GM18870 (cell line): ENCODE measurements around the gene EEF1B2.
A peak's percentile ranks its signal among the peaks of the same experiment; 100 is the strongest.
"Not testable (repeated sequence)": the region's sequence is repeated elsewhere in the genome, so short reads cannot be mapped to it uniquely, and the experiment has no call there.

Source experiments
- ATAC-seq: cut with Tn5 transposase; IDR thresholded peaks from one replicate; pipeline ENCODE4 v1.9.1; 2021; ENCODE audit warnings: moderate library complexity; ENCODE audit not compliant: unreplicated experiment

The EEF1B2 gene

GRCh38 chr2:206159346-206160124 lies at the start of gene EEF1B2, which contains the start of gene NDUFS1:
Gene EEF1B2, plus strand, starts transcription at chr2:206159895. Its CDS starts 85 bp downstream, at chr2:206159980.
Gene NDUFS1, minus strand, starts transcription at chr2:206159444. Its CDS starts 5,766 bp downstream, at chr2:206153678.
- peak; percentile 87 for ATAC-seq

GRCh38 chr2:206112108-206112507 lies 47.6 kb upstream of the EEF1B2 start:
- no peak for ATAC-seq

- ATAC-seq: no peak
Measured at GRCh38 chr2:206112846-206113547, 46.7 kb upstream of the EEF1B2 start.

DNA sequence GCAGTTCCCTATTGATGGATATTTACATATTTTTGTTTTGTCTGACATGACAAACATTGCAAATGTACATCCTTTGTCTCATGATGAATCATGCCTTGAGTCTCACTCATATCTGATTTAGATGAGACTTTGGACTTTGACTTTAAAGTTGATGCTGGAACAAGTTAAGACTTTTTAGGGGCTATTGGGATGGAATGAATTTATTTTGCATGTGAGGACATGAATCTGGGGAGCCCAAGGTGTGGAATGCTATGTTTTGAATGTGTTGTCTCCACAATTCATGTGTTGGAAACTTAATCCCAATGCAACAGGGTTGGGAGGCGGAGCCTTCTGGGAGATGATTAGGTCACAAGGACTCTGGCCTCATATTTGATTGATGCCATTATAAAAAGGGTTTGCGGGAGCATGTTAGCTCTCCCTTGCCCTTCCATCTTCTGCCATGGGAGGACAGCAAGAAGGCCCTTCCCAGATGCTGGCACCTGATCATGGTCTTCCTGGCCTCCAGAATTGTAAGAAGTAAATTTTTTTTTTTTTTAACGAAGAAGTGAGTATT lies 44.6 kb upstream of the EEF1B2 start:
- no peak for ATAC-seq

DNA sequence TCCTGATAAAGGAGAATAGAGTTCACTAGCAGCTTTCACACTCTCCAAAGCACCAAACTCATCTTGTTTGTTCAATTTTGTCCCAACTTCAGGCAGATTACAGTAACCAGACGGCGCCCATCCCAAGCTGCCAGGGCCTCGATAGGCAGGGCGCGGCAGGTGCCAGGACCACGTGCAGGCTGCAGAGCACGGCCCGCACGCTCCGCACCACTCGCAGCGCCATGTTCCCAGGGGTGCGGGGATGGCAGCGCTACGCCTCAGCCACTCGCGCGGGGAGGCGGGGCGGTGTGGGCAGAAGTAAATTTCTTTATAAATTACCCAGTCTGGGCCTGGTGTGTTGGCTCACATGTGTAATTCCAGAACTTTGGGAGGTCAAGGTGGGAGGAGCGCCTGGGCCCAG lies 43.4 kb upstream of the EEF1B2 start:
- ATAC-seq: no peak

DNA sequence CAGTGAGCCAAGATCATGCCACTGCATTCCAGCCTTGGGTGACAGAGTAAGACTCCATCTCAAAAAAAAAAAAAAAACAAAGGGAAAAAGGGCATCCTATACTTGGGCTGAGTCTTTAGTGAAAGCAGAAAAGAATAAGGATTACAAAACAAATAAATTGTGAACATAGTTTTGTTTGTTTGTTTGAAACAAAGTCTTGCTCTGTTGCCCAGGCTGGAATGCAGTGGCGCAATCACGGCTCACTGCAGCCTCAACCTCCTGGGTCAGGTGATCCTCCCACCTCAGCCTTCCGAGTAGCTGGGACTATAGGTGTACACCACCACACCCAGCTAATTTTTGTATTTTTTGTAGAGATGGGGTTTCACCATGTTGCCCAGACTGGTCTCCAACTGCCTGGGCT lies 37.1 kb upstream of the EEF1B2 start:
- not testable (repeated sequence) for ATAC-seq

GRCh38 chr2:206125901-206126300 lies 33.8 kb upstream of the EEF1B2 start:
- ATAC-seq: no peak

DNA sequence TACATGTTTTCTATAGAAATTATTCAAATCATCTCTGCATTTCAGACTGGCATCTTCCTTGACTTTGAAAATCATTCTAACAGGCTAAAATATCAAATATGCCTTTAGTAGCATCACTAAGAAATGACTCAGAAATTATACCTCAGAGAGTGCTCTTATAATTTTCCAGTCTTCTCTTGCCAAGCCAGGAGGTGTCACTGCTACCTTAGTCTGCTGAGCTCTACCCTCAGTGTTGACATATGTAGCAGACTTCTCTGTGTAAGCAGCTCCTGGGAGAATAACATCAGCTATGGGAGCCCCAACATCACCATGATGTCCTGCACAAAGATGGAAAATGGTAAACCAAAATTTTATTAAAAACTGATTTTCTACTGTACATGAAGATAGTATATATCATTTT lies 32.0 kb upstream of the EEF1B2 start:
- ATAC-seq: no peak

- no peak for ATAC-seq
Measured at GRCh38 chr2:206143451-206143850, 16.2 kb upstream of the EEF1B2 start.

- no peak for ATAC-seq
Measured at GRCh38 chr2:206144383-206144782, 15.3 kb upstream of the EEF1B2 start.

DNA sequence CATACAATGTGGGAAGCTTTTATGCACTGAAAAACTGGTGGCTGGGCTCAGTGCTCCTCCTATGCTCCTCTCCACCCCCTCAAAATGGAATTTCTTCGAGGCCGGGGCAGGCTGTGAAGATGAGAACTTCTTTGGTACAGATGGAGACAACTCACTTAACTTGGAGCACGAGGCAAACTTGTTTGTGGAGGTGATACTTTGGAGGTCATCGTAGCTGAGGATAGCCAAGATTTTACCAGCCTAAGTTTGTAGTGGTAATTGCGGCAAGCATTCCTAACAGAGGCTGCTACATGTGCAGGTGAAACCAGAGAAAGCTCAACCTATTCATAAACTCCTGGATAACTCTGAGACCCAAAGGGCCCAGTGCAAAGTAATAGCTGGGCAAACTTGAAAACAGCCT lies 14.0 kb upstream of the EEF1B2 start:
- no peak for ATAC-seq

DNA sequence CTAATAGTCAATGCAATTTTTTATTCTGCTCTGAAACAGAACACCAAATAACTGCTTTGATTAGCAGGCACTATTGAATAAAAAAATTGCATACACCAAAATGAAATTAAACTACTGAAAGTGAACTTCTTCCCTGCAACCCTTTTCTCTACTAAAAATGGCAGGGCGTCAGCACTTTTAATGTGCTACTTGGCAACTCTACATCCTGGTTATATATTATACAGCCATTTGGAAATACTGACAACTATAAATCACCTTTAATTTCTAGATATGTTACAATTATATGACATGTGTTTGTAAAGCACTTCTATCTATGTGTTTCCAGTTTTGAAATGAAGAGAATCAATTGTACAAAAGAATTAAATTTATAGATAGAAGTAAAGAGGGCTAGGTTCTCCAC lies 10.4 kb upstream of the EEF1B2 start:
- ATAC-seq: no peak

DNA sequence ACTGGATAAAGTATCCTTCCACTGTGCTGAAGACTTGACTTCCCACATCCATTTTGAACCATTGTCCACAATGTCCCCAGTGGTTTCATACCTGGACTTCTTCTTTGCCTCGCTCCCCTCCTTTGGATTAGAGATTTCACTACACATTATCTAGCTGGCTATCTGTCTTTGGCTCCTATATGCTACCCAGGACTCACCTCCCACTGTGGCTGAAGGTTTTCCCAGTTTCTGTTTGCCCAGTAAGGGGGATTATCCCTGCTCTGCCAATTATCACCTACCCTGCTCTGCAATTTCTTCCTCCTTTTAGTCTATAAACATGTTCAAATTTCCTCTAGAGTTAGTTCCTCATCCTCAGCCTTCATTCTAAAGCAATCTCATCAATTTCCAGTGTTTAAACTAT lies 9.5 kb upstream of the EEF1B2 start:
- no peak for ATAC-seq

DNA sequence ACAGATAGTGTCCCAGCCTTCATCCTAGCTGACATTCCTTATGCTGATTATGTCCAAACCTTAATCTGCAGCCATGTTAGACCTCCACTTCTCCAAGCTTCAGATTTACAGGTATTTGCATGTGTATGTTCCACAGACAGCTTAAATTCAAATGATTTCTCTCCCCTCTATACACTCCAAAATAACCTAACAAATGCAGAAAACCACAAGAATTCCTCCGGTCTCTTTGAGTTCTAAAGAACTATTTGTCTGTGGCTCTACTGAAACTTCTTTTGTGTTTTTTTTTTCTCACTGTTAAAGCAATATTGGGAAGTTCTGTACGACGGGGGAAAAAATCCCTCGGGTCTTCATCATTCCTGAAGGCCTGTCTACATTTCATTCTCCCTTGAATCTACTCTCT lies 9.1 kb upstream of the EEF1B2 start:
- ATAC-seq: no peak

GRCh38 chr2:206154197-206154596 lies 5.5 kb upstream of the EEF1B2 start:
- peak; percentile 37 for ATAC-seq

DNA sequence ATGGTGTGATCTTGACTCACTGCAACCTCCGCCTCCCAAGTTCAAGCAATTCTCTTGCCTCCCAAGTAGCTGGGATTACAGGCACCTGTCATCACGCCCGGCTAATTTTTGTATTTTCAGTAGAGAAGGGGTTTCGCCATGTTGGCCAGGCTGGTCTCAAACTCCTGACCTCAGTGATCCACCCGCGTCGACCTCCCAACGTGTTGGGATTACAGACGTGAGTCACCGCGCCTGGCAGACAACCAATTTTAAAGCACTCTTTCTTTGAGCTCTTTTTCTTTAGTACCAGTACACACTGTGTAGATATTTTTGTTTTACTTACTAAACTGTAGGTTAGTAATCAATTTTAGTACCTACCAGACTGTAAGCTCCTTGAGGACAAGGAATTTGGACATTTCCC lies 2.7 kb upstream of the EEF1B2 start:
- not testable (repeated sequence) for ATAC-seq

DNA sequence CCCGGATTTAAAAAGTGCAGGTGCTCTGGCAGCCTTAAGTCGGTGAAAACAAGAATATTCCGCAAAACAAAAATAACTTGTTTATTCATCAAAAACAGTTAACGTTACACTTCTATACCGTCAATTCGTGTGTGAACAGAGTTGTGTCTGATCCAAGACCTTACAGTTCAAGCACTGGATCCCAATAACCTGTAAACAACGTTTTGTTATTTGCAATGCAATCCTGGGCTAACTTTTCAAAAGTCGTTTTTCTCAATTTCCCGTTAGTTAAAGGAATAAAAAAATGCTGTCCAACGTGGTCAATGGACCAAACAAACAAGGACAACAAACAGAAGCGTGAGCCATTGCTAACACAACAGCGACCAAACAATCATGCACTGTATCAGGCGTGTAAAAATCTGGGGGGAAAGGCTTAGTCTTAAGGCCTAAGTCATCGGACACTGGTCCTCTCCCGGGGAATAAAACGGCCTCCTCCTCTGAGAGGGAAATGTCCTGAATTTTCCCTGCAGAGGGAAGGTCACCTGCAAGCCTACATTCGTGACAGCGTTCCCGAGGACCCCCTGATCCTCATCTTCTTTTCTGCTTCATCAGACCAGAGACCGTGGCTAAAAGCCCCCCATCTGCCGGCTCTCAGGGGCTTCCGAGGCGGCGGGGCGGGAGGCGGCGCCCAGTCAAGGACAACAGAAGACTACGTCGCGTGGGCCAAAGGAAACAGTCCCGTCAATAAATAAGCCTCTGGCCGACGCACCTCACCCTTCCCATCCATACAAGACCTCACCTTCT lies 941 bp upstream of the EEF1B2 start:
- peak; percentile 20 for ATAC-seq

GRCh38 chr2:206160125-206160806 lies 571 bp downstream of the EEF1B2 start:
- peak; percentile 23 for ATAC-seq

- no peak for ATAC-seq
Measured at GRCh38 chr2:206160807-206161179, 1.1 kb downstream of the EEF1B2 start.

- not testable (repeated sequence) for ATAC-seq
Measured at GRCh38 chr2:206162401-206162800, 2.7 kb downstream of the EEF1B2 start.
